ENCODE measurements around the gene CORO7.

The CORO7 gene

GRCh38 chr16:4318451-4318910 is 97.9 kb downstream of the CORO7 start:
- ChIA-PET CTCF (interaction anchor here (1.0 to 17.8 kb wide), 4 partner anchors 9 to 85 kb away, joined by 3 to 201 read pairs (median 8); no protein-coding TSS in a partner anchor), POLR2A (no interaction called here)
- DNase-seq (ENCODE audit: extremely low spot score) = no peak

GRCh38 chr16:4317532-4318450 is 98.6 kb downstream of the CORO7 start:
- no peak for DNase-seq (ENCODE audit: extremely low spot score)
- CTCF ChIA-PET = interaction anchor here (1.0 to 17.8 kb wide), 4 partner anchors 9 to 85 kb away, joined by 4 to 201 read pairs (median 8); no protein-coding TSS in a partner anchor
- POLR2A ChIA-PET = no interaction called here
- TF ChIP-seq CTCF (IDR thresholded peaks at IDR 0.05; ENCODE audit: control extremely low read depth, extremely low read depth, low read depth, missing control alignments) = no peak

More at GRCh38 chr16:4318451-4318910, 97.9 kb downstream of the CORO7 start:
- TF ChIP-seq CTCF (IDR thresholded peaks at IDR 0.05; ENCODE audit: control extremely low read depth, extremely low read depth, low read depth, missing control alignments) = no peak

- ChIA-PET CTCF (interaction anchor here (1.0 to 17.8 kb wide), 3 partner anchors 8 to 43 kb away, joined by 3 to 201 read pairs (median 4); no protein-coding TSS in a partner anchor), POLR2A (no interaction called here)
- no peak for TF ChIP-seq CTCF (IDR thresholded peaks at IDR 0.05; ENCODE audit: control extremely low read depth, extremely low read depth, low read depth, missing control alignments)
- no peak for DNase-seq (ENCODE audit: extremely low spot score)
Observed at GRCh38 chr16:4316864-4317531, 99.4 kb downstream of the CORO7 start.

GRCh38 chr16:4316108-4316863 is 100.1 kb downstream of the CORO7 start:
- ChIA-PET POLR2A (no interaction called here), CTCF (interaction anchor here (1.2 kb wide), 1 partner anchor 42 kb away, joined by 3 read pairs; no protein-coding TSS in a partner anchor)
- DNase-seq (ENCODE audit: extremely low spot score) = no peak
- no peak for TF ChIP-seq CTCF (IDR thresholded peaks at IDR 0.05; ENCODE audit: control extremely low read depth, extremely low read depth, low read depth, missing control alignments)

GRCh38 chr16:4315186-4316107 is 100.9 kb downstream of the CORO7 start, which contains the start of gene GLIS2:
Gene GLIS2 (plus strand): TSS chr16:4316067. CDS start chr16:4332281, 16,214 bp downstream.
- POLR2A ChIA-PET = no interaction called here
- CTCF ChIA-PET = interaction anchor here (1.2 to 12.9 kb wide), 4 partner anchors 10 to 62 kb away, joined by 3 to 201 read pairs (median 4); no protein-coding TSS in a partner anchor
- DNase-seq (ENCODE audit: extremely low spot score) = peak; percentile 74
- no peak for TF ChIP-seq CTCF (IDR thresholded peaks at IDR 0.05; ENCODE audit: control extremely low read depth, extremely low read depth, low read depth, missing control alignments)
